ENCODE data around the gene DNTT.

Gene DNTT

GRCh38 chr10:96304230-96304629, at the start of gene DNTT:
Gene DNTT (plus strand): TSS chr10:96304434. CDS start chr10:96304498, 64 bp downstream.
- DNase-seq = no peak

DNA sequence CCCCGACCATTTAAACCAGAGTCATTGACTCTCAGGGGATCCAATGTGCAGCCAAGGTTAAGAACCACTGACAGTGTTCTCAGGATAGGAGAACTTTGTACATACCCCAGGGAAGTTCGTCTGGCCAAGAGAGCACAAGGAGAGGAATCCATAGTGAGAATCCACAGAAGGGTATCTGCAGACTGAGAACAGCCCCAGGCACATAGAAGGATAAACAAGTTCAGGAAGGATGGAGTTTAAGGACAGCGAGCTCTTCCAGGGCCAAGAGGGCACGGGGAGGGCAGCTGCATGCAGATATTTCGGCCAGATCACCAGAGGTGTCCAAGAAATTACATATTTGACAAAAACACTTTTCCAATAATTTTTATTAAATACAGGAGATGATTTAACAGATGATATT, 49.3 kb upstream of the DNTT start:
- no peak for DNase-seq

GRCh38 chr10:96255549-96256333, 48.5 kb upstream of the DNTT start:
- no peak for DNase-seq

- no peak for DNase-seq
These were observed 46.3 kb upstream of the DNTT start for GRCh38 chr10:96257944-96258343.

GRCh38 chr10:96259150-96259549, 45.1 kb upstream of the DNTT start:
- DNase-seq = no peak

- no peak for DNase-seq
These were observed 44.2 kb upstream of the DNTT start for GRCh38 chr10:96260014-96260413.

- DNase-seq = no peak
These were observed 43.1 kb upstream of the DNTT start for GRCh38 chr10:96261132-96261531.

DNA sequence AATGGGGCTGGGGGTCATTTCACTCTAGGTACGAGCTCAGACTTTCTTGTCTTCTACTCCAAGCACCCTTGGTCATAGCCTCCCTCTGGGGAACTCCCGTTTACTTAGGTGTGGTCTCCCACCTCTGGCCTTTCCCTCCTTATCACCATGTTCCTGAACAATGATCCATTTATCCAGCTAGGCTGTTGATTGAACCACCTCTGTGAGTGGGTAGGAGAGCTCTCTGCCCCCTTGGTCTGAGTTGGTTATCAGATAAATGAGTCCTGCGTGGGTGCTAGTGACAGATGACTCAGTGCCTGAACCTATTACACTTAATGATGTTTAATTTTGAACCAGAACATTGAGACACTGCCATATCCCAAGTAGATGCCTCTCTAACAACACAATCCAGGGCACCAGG, 42.3 kb upstream of the DNTT start:
- no peak for DNase-seq

DNA sequence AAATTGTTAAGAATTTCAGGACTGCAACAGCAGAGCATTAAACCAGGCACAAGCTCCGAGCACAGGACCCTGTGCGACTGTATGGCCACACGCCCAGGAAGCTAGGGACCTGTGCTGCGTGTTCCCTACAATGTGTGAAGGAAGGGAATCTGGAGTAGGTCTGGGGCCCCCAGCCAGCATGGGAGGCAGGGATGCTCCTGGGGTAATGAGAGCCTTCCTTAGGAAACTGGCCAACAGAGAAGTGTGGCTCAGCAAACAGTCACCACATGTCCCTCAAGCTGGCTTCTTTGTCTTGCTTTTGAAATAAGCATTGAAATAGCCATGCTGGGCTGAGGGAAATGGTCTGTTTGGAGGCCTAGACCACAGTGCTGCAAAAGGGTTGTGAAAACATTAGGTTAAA, 41.1 kb upstream of the DNTT start:
- DNase-seq = no peak

DNA sequence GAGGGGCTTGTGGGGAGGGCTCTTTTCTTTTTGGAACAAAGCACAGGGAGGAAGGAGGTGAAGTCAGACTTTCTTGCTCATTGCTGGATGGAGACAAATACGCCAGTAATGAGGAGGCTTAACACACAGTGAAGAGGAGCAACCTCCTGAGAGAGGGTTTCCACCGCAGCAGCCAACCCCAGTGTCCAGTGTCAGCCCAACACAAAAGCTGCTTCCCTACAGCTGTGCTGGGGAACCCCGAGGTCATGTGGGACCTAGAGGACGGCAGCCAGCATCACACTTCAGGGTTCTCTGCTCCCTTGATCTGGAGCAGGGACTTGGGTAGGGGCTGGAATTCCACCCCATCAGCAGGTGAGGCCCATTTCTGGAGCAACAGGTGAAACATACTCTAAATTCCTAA, 40.6 kb upstream of the DNTT start:
- DNase-seq = no peak

GRCh38 chr10:96264938-96265337, 39.3 kb upstream of the DNTT start:
- DNase-seq = no peak

DNA sequence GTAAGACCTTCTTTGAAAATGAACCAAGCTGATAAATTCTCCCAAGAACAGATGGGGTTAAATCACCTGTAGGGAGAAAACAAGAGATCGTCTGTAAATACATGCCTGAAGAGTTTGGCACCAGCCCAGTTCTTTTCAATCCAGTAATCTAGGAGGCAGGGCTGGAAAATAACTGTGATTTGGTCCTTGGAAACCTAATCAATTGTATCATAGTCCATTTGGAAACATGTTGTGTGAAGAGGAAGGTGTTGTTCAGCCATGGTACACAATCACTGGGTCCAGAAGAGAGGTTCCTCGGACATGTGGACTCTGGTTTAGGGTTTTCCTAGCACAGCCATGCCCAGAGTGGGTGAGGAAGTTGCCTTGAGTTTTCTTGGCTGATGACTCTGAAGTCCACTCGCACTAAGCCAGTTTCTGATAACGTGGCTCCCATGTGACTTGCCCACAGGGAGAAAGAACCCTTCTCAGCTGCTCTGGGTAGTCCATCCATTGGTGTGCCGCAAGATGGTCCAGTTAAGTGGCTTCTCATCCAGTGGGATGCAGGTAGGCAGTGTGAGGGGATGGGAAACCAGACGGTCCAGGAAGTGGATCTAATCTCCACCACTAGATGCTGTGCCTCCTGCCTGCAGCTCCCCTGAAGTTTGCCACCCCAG, 38.0 kb upstream of the DNTT start:
- no peak for DNase-seq

DNA sequence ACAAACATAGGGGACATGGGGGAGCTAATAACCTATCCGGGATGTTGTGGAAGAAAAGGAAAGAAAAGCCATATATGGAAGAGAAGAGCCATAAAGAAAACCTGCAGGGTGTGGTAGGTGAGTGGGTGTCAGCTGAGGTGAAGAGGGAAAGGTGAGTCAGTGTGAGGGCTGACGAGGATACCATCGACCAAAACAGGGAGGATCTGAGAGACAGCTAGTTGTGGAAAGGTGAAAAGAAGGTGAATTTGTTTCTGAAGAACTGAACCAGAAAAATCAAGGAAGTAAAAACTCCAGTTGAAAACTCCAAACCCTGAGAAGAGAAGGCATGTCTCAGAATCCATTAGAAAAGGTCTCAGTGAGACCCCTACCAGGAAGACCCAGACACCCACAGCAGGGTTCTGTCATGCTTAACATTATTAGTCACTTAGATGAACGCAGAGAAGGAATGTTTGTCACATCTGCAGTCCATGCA, 37.0 kb upstream of the DNTT start:
- DNase-seq = no peak

DNA sequence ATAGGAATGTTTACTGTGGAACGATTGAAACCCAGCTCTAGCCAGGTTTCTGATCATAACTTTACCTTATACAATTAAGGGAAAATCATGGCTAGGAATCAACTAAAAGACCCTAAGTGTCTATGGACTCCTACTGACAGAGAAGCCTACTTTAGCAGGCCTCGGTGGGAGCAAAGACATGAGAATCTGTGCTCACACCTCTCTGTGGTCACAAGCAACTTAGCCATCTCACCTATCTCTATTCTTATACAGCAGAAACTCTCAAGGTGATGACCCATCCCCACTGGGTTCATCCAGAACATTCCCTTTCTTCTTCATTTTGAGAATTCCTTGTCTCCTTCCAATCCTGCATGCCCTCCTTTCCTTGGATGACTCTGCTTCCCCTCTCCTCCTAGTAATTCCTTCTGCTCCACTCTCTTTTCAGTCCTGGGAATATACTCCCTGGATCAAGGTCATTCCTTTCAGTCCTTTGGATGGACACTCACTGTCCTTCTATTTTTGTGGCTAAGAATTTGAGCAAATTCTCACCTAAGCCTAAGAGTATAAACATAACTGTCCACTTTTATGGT, 35.8 kb upstream of the DNTT start:
- no peak for DNase-seq

- DNase-seq = no peak
These were observed 34.6 kb upstream of the DNTT start for GRCh38 chr10:96269438-96270300.

- no peak for DNase-seq
These were observed 33.7 kb upstream of the DNTT start for GRCh38 chr10:96270571-96270970.

DNA sequence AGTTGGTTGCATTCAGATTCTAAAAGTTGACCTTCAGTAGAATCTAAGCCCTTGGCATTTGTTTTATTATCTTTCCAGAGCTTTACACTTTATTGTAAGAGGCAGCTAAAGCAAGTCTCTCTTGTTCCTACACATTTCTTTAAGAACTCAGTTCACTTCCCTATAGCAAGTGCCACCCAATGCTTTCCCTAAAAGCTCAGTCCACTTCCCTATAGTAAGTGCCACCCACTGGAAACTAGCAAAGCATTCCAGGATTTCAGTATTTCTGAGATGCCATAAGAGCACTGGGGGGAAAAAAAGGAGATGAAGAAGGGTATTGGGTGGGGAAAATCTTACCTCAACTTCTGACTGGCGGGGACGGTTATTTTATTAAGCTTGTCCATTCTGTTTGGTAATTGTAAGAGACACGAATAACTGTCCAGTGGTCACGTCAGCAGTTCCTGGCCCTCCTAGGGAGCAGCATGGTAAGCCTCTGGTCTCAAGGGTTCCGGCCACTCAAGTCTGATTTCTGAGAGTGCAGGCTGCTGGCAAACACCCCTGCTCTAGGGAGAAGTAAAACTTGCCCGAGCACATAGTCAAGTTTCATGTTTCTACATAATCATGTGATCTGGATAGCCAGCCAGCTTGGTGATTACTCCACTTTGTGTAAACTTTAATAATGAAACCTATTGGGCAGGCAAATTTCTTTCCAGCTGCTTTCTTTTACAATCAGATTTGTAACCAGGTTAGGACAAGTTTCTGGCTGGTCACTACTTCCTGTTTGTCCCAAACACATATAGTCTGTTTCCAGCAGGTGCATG, 33.0 kb upstream of the DNTT start, which contains the start of gene BLNK:
Gene BLNK, minus strand, starts transcription at position 554 of the 800 bp plus-strand sequence. Its CDS starts 171 bp downstream, at position 383.
- DNase-seq = no peak

DNA sequence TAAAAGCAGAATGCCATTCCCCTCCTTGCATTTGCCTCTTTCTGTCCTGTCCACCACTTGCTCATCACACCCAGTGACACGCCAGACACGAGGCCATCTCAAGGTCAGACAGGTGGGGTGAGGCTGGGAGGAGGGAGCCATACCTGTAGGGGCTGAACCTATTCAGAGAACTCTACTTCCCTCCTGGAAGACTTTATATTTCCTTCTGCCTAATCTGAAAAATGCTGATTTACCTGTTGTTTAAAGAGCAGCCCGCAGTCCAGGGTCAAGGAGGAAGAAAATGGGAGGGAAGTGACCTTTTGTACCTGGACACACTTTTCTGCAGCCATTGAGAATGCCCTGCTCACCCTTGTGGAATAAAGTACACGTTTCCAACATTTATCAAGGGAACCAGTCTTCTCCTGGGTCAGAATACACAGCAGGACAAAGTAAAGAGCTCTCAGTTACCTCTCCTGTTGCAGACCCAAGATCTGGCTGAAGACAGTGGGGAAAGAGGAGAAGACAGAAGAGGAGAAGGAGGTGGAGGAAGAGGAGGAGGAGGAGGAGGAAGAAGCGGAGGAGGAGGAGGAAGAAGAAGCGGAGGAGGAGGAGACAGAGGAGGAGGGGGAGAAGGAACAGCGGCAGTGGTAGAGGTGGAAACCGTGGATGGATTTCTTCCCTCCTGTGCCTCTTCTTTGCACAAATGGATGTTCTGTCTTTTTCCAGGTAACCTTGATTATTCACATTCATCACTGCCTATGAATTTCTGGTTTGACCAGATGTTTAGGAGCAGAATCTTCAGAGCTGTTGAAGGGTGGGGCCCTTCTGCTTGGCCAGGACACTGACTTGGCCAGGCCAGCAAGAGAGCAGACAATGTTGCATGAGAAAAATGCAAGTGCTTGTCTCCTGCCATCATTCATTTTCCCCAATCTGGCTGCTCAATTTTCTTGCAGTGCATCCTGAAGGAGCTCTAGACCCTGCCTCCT, 31.6 kb upstream of the DNTT start:
- DNase-seq = no peak

DNA sequence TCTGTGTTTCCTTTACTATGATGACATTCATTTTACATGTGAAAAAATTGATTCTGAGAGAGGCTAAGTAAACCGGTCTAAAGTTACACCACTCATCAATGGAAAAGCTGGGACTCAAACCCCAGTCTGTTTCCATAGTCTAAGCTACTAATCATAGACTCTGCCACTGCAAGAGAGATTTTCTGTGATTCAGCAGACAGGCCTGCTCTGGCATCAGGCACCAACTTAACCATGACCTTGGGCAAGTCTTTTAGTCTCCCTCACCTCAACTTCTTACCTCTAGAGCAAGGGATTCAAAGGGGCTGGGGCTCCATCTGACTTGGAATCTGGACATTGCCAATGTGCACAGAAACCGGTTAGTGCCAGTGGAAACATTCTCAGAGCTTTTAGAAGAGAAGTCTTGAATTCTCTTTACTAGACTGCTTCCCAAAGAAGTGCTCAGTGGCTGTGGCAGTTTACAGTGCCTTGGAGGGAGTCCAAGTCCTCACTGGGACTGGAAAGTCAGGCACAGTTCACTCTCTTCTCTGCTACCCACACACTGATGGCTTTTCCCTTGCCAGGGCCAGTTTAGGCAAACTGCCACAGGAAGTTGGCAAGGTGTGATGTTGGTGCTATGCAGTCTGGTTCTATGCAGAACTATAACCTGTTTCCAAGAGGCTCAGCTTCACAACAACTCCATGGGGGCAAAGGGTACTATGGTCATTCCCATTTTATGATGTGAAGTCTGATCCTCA, 28.4 kb upstream of the DNTT start:
- DNase-seq = no peak

GRCh38 chr10:96276426-96276825, 27.8 kb upstream of the DNTT start:
- DNase-seq = no peak

All from CD4-positive, alpha-beta T cell treated with Interleukin-12 subunit alpha and Interleukin-12 subunit beta, for 1 hour (primary cell).